ENCODE results near the gene CFAP20DC.
"Not testable (repeated sequence)": the region's sequence is repeated elsewhere in the genome, so short reads cannot be mapped to it uniquely, and the experiment has no call there.

CFAP20DC gene

DNA sequence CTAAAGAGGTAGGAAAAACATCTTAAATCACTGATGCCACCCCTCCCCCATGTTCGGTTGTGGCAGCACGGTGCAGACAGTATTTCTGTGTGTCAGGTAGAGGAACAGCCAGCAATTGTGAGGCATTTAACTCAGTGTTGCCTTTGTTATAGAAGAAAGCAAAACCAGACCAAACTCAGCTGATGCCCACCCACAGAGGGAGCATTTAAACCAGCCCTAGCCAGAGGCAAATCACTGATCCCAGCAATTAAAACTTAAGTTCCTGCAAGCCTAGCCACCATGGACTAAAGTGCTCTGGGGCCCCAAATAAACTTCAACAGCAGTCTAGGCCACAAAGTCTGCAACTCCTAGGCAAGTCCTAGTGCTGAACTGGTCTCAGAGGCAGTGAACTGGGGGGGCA, 94.5 kb downstream of the CFAP20DC start:
- H3K9me3 Mint-ChIP-seq, result peaks cover 0 to 10% of the 10 kb centered on the region in 2 donors
- DNase-seq (no peak), ATAC-seq (no peak)
- no peaks in the 10 kb centered on the region for H3K4me1 Mint-ChIP-seq
- H3K27me3 Mint-ChIP-seq, result no peaks in the 10 kb centered on the region
- no peak overlapping the region for H3K4me3 Mint-ChIP-seq
- H3K27ac Mint-ChIP-seq, result no peak overlapping the region

GRCh38 chr3:58953288-58953687, 96.5 kb downstream of the CFAP20DC start:
- Mint-ChIP-seq H3K4me3 (no peak overlapping the region), H3K4me1 (no peaks in the 10 kb centered on the region), H3K27me3 (peaks cover 8% of the 10 kb centered on the region), H3K9me3 (peaks cover 0 to 16% of the 10 kb centered on the region in 2 donors), H3K27ac (no peak overlapping the region)
- DNase-seq, result no peak
- no peak for ATAC-seq

DNA sequence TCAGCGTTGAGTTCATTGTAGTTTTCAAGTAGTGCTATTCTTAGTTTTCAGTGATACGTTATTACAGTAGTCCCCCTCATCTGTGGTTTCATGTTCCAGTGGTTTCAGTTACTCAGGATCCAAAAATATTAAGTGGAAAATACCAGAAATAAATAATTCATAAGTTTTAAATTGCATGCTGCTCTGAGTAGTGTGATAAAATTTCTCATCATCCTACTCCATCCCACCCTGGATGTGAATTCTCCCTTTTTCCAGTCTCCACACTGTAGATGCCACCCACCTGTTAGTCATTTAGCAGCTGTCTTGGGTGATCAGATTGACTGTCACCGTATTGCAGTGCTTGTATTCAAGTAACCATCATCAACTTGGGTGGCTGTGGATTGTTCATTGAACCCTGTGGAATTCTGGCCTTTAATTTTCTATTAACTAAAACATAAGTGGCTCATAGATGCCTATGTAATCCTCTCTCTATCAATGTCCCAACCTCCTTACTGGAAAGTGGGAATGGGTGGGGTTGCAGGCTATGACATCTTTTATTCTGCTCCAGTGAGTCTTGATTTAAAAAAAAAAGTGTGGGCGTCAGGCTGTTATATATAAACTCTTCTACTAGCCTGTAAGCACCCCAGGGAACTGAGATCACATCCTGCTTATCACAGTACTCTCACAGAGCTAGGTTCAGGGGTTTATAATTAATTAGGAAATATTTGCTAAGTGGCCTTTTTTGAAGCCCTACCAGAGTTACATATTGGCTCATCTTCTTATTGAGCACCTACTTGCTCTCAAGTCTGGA, 97.5 kb downstream of the CFAP20DC start:
- no peak overlapping the region for H3K4me3 Mint-ChIP-seq
- no peak for DNase-seq
- peaks cover 8% of the 10 kb centered on the region for H3K27me3 Mint-ChIP-seq
- ATAC-seq, result no peak
- no peaks in the 10 kb centered on the region for H3K4me1 Mint-ChIP-seq
- H3K9me3 Mint-ChIP-seq, result peaks cover 0 to 16% of the 10 kb centered on the region in 2 donors
- H3K27ac Mint-ChIP-seq, result no peak overlapping the region

GRCh38 chr3:58948018-58948417, 101.8 kb downstream of the CFAP20DC start:
- no peak overlapping the region for H3K4me3 Mint-ChIP-seq
- no peak for DNase-seq
- no peak for ATAC-seq
- H3K27ac Mint-ChIP-seq, result no peak overlapping the region
- peaks cover 0 to 13% of the 10 kb centered on the region in 2 donors for H3K9me3 Mint-ChIP-seq
- peaks cover 8% of the 10 kb centered on the region for H3K27me3 Mint-ChIP-seq
- H3K4me1 Mint-ChIP-seq, result no peaks in the 10 kb centered on the region

DNA sequence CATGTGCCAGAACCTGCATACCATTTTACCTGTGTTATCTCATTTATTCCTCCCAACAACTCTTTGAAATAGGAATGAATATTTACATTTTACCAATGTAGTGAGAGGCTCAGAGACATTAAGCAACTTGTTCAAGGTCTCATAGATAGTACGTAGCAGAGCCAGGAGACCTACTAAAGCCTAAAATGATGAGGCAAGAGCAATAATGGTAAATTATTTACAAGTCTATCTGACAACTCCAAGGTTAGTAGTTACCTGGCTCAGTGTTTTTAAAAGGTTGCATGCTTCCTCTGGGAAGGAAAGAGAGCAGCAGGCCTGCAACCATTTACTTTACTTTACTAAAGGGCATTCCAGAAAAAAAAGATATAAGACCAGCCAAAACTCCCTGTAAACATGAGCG, 103.0 kb downstream of the CFAP20DC start:
- Mint-ChIP-seq H3K27me3 (peaks cover 8% of the 10 kb centered on the region), H3K27ac (no peak overlapping the region), H3K9me3 (peaks cover 0 to 13% of the 10 kb centered on the region in 2 donors), H3K4me3 (no peak overlapping the region), H3K4me1 (no peaks in the 10 kb centered on the region)
- ATAC-seq, result no peak
- no peak for DNase-seq

- ATAC-seq (no peak), DNase-seq (no peak)
- H3K27ac Mint-ChIP-seq, result no peak overlapping the region
- H3K27me3 Mint-ChIP-seq, result no peaks in the 10 kb centered on the region
- no peak overlapping the region for H3K4me3 Mint-ChIP-seq
- no peaks in the 10 kb centered on the region for H3K9me3 Mint-ChIP-seq
- no peaks in the 10 kb centered on the region for H3K4me1 Mint-ChIP-seq
These were observed 111.8 kb downstream of the CFAP20DC start for GRCh38 chr3:58938057-58938456.

- no peak for ATAC-seq
- H3K4me3 Mint-ChIP-seq, result no peak overlapping the region
- no peak overlapping the region for H3K27ac Mint-ChIP-seq
- H3K27me3 Mint-ChIP-seq, result no peaks in the 10 kb centered on the region
- no peak for DNase-seq
- H3K4me1 Mint-ChIP-seq, result no peaks in the 10 kb centered on the region
- H3K9me3 Mint-ChIP-seq, result peaks cover 3 to 11% of the 10 kb centered on the region in 2 donors
These were observed 125.2 kb downstream of the CFAP20DC start for GRCh38 chr3:58924578-58924977.

- no peak for ATAC-seq
- Mint-ChIP-seq H3K4me1 (peaks cover 23% of the 10 kb centered on the region), H3K9me3 (peaks cover 11 to 27% of the 10 kb centered on the region in 2 donors), H3K4me3 (no peak overlapping the region), H3K27me3 (peaks cover 9% of the 10 kb centered on the region), H3K27ac (no peak overlapping the region)
- no peak for DNase-seq
These were observed 149.4 kb downstream of the CFAP20DC start for GRCh38 chr3:58900386-58900785.

GRCh38 chr3:58899953-58900298, 149.9 kb downstream of the CFAP20DC start:
- ATAC-seq (peak; percentile 41), DNase-seq (no peak)
- no peak overlapping the region for H3K27ac Mint-ChIP-seq
- peaks cover 23% of the 10 kb centered on the region for H3K4me1 Mint-ChIP-seq
- peaks cover 9% of the 10 kb centered on the region for H3K27me3 Mint-ChIP-seq
- H3K9me3 Mint-ChIP-seq, result peaks cover 16 to 26% of the 10 kb centered on the region in 2 donors
- peak overlapping the region in 1 of 2 donors; percentile 53 for H3K4me3 Mint-ChIP-seq

DNA sequence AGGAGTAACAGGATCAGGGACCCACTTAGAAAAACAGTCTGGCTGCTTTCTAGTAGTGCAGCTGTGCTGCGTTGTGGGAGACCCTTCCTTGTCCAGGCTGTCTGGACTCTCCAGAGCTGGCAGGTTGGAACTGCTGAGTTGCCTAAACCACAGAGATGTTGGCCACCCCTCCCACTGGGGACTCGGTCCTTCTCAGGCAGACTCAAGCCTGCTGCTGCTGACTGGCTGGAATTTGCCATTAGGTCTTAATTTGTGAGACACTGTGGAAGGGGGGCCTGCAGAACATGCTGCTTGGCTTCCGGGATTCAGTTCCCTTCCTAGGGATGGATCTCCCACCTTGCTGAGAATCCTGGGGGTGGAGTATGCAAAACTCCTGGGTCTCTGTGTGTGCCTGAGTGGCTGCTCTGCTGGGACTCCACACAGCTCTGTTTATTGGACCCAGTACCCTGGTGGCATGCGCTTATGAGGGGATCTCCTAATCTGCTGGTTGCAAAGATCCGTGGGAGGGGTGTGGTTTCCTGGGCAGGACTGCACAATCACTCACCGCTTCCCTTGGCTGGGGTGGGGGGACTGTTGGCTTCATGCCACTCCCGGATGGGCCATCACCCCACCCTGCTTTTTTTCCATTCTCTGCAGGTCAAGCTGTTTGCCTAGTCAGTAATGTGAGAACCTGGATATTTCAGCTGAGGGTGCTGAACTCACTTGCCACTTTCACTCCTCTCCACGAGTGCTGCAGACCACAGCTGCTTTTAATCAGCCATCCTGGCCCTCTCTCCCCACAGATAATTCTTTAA, 150.5 kb downstream of the CFAP20DC start:
- H3K4me1 Mint-ChIP-seq, result peaks cover 23% of the 10 kb centered on the region
- peaks cover 9% of the 10 kb centered on the region for H3K27me3 Mint-ChIP-seq
- peak overlapping the region; percentile 42 to 53 for H3K4me3 Mint-ChIP-seq
- H3K27ac Mint-ChIP-seq, result peak overlapping the region in 1 of 2 donors; percentile 81
- peak; percentile 94 for ATAC-seq
- DNase-seq, result peak; percentile 52 to 79
- H3K9me3 Mint-ChIP-seq, result peaks cover 16 to 25% of the 10 kb centered on the region in 2 donors

- Mint-ChIP-seq H3K4me3 (no peak overlapping the region), H3K9me3 (peaks cover 21 to 25% of the 10 kb centered on the region in 2 donors), H3K27ac (peak overlapping the region; percentile 30 to 75), H3K4me1 (peaks cover 23% of the 10 kb centered on the region), H3K27me3 (peaks cover 9% of the 10 kb centered on the region)
- ATAC-seq (peak; percentile 54), DNase-seq (peak in 1 of 2 donors; percentile 18)
These were observed 151.3 kb downstream of the CFAP20DC start for GRCh38 chr3:58898513-58898912.

DNA sequence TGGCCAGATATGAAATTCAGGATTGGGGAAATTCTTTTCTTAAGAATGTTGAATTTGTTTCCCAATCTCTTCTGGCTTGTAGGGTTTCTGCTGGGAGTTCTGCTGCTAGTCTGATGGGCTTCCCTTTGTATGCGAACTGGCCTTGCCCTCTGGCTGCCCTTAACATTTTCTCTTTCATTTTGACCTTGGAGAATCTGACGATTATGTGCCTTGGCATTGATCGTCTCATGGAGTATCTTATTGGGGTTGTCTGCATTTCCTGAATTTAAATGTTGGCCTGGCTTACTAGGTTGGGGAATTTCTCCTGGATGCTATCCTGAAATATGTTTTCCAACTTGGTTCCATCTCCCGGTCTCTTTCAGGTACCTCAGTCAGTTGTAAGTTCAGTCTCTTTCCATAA, 152.2 kb downstream of the CFAP20DC start:
- ATAC-seq, result no peak
- no peak for DNase-seq
- Mint-ChIP-seq H3K27ac (peak overlapping the region in 1 of 2 donors; percentile 30), H3K4me3 (no peak overlapping the region), H3K9me3 (peaks cover 18 to 21% of the 10 kb centered on the region in 2 donors), H3K4me1 (peaks cover 23% of the 10 kb centered on the region), H3K27me3 (peaks cover 9% of the 10 kb centered on the region)

- not testable (repeated sequence) for ATAC-seq, H3K4me3 Mint-ChIP-seq, DNase-seq, H3K27me3 Mint-ChIP-seq, H3K27ac Mint-ChIP-seq
- peaks cover 18 to 21% of the 10 kb centered on the region in 2 donors for H3K9me3 Mint-ChIP-seq
- H3K4me1 Mint-ChIP-seq, result peaks cover 23% of the 10 kb centered on the region
These were observed 154.1 kb downstream of the CFAP20DC start for GRCh38 chr3:58895678-58896077.

DNA sequence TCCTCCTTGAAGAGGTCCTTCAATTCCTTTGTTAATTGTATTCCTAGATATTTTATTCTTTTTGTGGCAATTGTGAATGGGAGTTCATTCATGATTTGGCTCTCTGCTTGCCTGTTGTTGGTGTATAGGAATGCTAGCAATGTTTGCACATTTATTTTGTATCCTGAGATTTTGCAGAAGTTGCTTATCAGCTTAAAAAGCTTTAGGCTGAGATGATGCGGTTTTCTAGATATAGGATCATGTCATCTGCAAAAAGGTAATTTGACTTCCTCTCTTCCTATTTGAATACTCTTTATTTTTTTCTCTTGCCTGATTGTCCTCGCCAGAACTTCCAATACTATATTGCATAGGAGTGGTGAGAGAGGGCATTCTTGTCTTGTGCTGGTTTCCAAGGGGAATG, 157.3 kb downstream of the CFAP20DC start:
- H3K27ac Mint-ChIP-seq, ATAC-seq, H3K4me1 Mint-ChIP-seq, DNase-seq, H3K4me3 Mint-ChIP-seq, H3K27me3 Mint-ChIP-seq: not testable (repeated sequence)
- H3K9me3 Mint-ChIP-seq, result peaks cover 18 to 21% of the 10 kb centered on the region in 2 donors

DNA sequence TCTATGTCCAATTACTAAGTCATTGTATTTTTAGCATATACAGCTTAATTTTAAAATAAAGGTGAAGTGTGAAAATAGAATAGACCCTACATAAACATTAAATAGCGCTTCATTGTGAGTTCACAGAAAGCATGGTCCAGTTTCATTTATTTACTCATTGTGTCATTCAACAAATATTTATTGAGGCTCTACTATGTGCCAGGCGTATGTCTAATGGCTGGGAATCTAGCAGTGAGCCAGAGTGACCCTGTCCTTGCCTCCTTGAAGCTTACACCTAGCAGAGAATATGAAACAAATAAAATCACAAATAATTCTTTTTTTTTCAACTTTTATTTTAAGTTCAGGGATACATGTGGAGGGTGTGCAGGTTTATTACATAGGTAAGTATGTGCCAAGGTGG, 161.7 kb downstream of the CFAP20DC start:
- Mint-ChIP-seq H3K4me1 (no peaks in the 10 kb centered on the region), H3K9me3 (no peaks in the 10 kb centered on the region), H3K27me3 (no peaks in the 10 kb centered on the region), H3K4me3 (no peak overlapping the region), H3K27ac (no peak overlapping the region)
- ATAC-seq (no peak), DNase-seq (no peak)

GRCh38 chr3:58884453-58884852, 165.4 kb downstream of the CFAP20DC start:
- H3K27ac Mint-ChIP-seq, result no peak overlapping the region
- no peak for ATAC-seq
- no peaks in the 10 kb centered on the region for H3K4me1 Mint-ChIP-seq

More at GRCh38 chr3:58884453-58884852, 165.4 kb downstream of the CFAP20DC start:
- H3K27me3 Mint-ChIP-seq, result no peaks in the 10 kb centered on the region
- no peaks in the 10 kb centered on the region for H3K9me3 Mint-ChIP-seq
- DNase-seq, result no peak
- no peak overlapping the region for H3K4me3 Mint-ChIP-seq

Data from stimulated activated naive CD8-positive, alpha-beta T cell treated with anti-CD3 and anti-CD28 coated beads, Interleukin-15, amount 100 ng/mL, for 72 hours (primary cell).